Measurements from ENCODE around the gene RAB5A.

GRCh38 chr3:19972054-19972453 lies 25.2 kb downstream of the RAB5A start:
- TF ChIP-seq CTCF (IDR thresholded peaks at IDR 0.05) (no peak), POLR2A (IDR thresholded peaks at IDR 0.05) (no peak)
